CD4-positive, alpha-beta T cell treated with Interleukin-2 at 100 ng/mL for 4 hours (primary cell): ENCODE measurements around the gene AGAP1.

ENCODE experiments used
- DNase-seq: peaks from one replicate; pipeline ENCODE4 v3.0.0-alpha.2; 2020; ENCODE audit warnings: low spot score

AGAP1 gene

DNA sequence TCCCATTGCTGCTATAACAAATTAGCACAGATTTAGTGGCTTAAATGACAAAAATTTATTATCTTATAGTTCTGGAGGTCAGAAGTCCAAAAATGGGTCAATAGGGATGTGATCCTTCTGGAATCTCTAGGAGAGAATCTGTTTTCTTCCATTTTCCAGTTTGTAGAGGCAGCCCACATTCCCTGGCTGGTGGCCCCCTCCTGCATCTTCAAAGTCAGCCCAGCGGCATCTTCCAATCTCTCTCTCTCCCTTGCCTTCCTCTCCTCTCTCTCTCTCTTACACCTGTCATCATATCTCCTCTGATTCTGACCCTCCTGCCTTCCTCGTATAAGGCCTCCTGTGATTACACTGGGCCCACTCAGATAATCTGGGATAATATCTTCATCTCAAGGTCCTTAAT lies 3.9 kb upstream of the AGAP1 start:
- no peak for DNase-seq

DNA sequence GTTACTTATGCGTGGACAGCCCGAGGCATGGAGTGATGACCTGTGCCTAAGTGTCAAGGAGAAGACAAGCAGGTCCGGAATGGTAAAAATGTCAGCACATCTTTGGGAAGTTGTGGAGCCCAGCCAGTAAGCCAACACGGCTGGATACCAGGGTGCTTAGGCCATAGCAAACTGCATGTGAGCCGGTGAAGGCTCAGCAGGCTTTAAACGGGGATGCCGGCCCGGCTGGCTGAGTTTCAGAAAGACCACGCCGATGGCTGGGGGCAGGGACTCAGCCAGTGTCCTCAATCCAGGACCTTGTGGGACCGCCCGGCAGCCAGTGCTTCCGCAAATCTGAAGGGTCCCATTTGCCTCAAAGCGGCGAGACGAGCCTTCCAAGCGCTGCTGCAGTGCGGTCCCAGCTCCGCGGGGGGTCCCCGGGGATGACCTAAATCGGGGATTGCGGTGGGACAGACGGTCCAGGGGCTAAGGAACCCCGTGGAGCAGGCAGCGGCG lies 946 bp upstream of the AGAP1 start:
- no peak for DNase-seq

- no peak for DNase-seq
Measured at GRCh38 chr2:235493402-235493774, 455 bp upstream of the AGAP1 start.

DNA sequence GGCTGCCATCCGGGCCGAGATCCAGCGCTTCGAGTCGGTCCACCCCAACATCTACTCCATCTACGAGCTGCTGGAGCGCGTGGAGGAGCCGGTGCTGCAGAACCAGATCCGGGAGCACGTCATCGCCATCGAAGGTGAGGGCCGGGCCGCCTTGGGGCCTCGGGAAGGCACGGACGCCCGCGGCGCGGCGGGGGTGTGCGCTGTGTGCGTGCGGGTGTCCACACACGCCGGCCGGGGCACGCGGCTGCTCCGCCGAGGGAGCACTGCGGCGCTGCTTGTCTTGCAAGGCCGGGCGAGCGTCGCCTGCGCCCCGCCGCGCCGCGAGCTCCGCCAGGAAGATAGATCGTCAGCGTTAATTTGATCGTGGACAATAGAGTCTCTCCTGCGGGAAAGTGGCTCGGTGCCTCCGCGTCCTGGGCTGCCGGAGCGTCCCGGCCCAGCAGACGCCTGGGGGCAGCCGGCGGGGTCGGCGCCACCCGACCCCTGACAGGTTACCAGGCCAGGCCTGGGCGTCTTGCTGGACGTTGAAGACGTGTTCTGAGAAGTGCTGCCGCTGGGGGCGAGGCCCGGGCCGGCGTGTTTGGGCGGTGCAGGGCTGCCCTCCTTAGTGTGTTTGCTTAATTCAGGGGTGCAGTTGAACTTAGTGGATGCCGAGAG lies 1.0 kb downstream of the AGAP1 start:
- no peak for DNase-seq

DNA sequence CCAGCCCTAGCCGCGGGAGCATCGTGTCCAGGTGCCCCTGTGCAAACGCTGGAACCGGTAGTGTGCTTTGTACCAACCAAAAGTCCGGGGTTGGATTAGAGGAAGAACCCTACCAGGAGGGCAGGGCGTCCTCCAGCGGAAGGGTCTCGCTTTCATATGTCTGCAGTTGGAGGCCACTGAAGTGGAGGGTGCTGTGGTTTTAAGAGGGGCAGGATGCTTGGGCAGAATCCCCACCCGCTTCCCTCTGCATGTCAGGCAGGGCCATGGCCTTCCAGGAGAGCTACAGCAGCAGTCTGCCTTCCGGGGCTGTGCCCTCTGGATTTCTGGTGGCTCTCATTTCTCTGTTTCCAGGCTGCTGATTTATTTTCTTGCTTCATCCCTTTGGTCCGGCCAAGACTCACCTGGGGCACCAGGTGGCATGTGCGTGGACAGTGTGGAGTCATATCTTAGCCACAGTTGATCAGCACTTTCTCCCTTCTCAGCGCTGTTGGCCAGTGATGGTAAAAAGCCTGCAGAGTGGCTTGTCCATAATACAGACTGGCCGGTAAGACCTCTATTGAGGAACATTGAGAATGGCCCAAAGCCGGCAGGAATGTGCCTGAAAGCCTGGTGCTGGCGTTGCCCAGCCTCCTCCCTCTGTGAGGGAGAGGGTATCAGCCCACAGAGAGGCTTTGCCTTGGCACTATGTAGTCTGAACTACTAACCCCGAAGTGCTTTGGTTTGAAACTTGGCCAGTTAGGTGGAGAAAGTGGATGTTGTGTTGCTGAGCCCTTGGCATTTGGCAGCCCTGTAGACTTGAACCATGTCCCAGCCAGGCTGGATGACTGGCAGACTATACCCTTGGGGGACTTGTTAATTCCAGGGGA lies 1.8 kb downstream of the AGAP1 start:
- no peak for DNase-seq

GRCh38 chr2:235496239-235496621 lies 2.4 kb downstream of the AGAP1 start:
- DNase-seq, result no peak

DNA sequence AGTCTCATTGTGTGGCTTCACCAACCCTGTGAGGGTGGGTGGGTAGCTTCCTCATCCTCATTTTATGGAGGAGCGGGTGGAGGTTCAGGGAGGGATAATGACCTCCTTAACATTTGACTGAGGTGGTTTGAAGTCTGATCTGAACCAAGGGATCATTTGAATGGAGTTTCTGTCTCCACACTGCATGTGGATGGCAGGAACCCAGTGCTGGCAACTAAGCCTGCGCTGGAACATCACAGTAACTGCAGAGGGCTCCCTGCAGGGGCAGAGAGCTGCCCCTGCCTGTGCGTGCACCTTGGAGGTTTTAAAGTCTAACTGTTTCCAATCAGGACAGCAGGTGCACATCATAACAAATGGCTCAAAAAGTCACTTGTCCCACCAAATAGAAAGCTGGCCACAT lies 3.3 kb downstream of the AGAP1 start:
- no peak for DNase-seq

- DNase-seq, result no peak
Measured at GRCh38 chr2:235498541-235498940, 4.7 kb downstream of the AGAP1 start.

GRCh38 chr2:235498946-235499812 lies 5.3 kb downstream of the AGAP1 start:
- no peak for DNase-seq

- no peak for DNase-seq
Measured at GRCh38 chr2:235500110-235500760, 6.4 kb downstream of the AGAP1 start.

DNA sequence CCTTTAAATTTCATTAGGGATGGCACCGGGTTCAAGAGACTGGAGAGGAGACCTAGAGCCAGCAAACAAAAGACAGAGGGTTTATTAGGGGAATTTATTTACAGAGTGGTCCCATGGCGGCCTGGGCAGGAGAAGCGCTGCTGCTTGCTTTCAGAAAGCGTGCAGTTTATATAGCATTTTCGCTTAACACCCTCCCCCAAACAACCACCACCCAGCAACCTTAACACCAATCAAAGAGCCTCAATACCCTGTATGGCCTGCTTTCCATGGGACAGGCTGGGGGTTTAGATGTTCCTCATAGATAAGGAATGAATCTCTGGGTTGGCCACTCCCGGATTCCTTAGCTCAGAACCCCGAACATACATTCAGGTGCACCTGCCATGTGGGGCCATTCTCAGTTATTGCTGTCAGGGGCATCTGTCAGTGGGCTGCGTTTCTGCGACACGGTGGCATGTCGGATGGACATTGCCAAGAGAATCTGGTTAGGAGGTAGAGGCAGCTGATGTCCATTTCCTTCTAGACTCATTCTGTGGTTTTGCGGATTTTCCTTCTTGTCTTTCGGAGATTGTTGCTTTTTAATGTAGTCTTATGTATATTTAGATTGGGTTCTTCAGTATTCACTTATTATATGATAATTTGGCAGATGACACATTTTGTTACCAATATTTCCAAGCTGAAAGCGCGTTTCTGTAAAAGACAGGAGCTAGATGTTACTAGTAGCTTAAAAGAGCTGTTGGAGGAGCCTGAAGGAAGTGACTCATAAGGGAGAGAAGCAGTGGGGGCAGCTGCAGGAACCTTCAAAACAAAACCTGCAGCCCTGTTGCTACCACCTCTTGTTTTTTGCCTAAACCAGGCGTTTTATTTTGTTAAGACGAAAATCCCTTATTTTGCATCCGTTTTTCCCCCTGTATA lies 7.2 kb downstream of the AGAP1 start:
- DNase-seq, result no peak

DNA sequence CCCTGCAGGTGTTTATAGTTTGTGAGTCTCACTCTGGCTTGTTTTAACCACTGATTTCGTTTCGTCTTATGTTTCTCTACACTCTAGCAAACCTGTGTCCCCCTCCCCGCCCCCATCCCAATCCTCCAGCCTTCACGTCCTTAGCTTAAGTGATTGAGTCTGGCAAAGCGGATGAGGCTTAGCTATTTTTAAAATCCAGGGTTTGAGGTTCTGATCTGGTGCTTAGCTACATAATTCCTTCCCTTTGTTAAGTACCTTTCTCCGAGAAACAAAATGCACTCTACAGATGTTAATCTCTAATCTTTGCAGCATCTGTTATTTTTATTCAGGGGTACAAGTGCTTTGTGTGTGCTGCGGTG lies 7.8 kb downstream of the AGAP1 start:
- DNase-seq, result no peak

GRCh38 chr2:235502336-235502735 lies 8.5 kb downstream of the AGAP1 start:
- no peak for DNase-seq

GRCh38 chr2:235504441-235505180 lies 10.8 kb downstream of the AGAP1 start:
- no peak for DNase-seq

- DNase-seq, result no peak
Measured at GRCh38 chr2:235505181-235505741, 11.4 kb downstream of the AGAP1 start.

DNA sequence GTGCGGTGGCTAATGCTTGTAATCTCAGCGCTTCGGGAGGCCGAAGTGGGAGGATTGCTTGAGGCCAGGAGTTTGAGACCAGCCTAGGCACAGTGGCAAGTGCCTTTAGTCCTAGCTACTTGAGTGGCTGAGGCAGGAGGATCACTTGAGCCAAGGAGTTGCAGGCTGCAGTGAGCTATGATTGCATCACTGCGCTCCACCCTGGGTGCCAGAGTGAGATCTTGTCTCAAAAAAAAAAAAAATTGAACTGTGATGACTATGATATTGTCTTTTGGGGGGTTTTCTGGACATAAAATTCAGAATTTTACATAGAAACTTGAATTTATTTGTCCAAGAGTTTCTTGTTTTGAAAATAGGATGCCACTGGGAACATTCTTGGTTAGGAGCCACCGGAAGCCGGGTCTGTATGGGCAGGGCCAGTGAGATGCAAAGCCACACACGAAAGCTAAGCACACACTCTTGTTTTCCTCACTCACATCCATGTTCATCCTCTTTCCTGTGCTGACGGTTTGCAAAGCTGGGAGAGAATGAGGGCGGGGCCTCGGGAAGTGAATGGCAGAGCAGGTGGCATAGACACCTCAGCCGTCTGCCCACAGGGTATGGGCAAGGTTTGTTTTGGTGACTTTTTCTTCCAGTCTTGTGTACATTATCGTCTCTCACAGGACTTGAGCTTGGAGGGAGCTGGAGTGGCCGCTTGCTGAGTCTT lies 12.6 kb downstream of the AGAP1 start:
- no peak for DNase-seq

GRCh38 chr2:235506997-235507615 lies 13.3 kb downstream of the AGAP1 start:
- DNase-seq, result no peak

- DNase-seq, result no peak
Measured at GRCh38 chr2:235507928-235508327, 14.1 kb downstream of the AGAP1 start.
